ENCODE data around the gene COL9A3.
A peak's percentile ranks its signal among the peaks of the same experiment; 100 is the strongest.

The COL9A3 gene

GRCh38 chr20:62799036-62799435 is 17.8 kb upstream of the COL9A3 start:
- DNase-seq, result no peak

- no peak for DNase-seq
Observed at GRCh38 chr20:62799459-62799858, 17.4 kb upstream of the COL9A3 start.

DNA sequence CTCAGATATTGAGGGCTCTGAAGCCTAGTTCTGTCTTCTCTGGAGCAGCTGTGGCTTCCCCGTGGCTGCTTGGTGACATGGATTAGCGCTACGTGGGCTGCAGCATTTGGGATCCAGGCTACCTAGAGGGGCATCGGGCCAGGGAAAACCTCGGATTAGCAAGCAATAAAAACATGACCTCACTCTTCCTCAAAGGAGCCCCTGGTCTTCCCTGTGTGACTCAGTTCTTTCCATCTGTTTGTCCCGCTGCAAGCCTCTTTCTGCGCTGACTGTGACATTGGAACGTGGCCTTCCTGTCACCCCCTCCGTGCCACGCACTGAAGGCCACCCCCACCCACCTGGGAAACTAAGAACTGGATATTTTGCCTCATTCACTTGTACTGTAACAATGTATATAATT is 17.0 kb upstream of the COL9A3 start:
- DNase-seq, result no peak

- DNase-seq, result no peak
Observed at GRCh38 chr20:62800314-62801259, 16.3 kb upstream of the COL9A3 start.

DNA sequence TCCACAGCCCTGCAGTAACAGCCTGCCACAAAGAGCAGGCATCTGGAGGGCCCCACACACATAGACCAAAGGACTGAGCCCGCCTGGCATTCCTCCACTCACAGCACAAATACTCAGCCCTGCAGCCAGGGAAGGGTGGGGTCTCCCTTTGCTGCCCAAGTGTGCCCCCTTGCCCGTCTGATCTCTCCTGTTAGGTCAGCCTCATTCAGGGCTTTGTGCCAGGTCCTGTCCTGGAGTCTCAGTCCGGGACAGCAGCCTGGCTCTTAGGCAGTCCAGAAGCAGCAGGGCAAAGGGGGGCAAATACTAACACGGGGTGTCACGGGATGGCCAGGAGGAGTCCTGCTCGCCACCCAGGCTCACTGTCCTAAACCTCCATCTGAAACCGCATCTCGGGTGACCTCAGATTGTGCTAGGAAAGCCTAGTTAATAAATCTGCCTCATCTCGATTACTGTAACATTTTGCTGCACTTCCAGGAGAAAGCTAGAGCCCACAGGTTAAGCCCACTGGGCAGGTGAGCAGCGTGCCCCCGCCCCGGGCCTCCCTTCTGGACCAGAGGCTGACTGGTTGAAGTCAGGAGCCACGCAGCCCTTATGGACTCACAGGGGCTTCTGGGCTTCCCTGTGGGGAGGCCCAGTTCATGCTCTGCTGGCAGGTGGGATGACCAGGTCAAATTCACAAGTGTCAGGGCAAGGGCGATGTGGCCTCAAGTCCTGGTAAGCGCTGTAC is 15.4 kb upstream of the COL9A3 start:
- DNase-seq, result no peak

DNA sequence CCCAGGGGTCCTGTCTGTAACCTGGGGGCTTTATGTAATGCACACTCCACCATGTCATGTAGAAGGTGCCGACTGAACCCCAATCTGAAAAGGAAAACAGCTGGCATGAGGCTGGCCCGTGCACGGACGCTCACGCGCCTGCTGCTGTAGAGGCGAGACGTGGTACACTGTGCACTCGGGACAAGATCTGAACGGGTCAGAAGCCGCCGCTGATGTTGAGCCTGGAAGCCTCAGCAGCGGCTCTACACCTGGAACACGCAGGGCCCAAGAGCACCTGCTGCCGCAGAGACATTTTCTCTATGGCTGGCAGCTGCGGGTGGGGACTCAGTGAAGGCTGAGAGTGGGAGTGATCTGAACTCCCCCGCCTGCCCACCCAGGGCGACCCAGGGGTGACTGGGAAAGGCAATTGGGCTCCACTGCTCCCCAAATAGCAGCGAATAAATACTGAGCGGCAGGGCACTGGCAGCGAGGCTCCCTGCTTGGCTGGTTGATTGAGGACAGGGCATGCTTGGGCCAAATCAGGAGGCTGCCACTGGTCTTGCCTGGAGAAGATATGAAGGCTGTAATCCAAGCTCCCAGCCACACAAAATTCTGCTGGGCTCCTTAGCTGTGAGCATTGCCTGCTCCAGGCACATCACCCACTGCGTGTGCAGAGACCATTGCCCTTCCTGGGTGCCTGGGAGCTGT is 14.7 kb upstream of the COL9A3 start:
- no peak for DNase-seq

GRCh38 chr20:62804021-62804626 is 12.7 kb upstream of the COL9A3 start:
- DNase-seq, result peak; percentile 52 to 55

- DNase-seq, result peak; percentile 77 to 81
Observed at GRCh38 chr20:62804627-62805154, 12.2 kb upstream of the COL9A3 start, which contains the start of gene OGFR. Gene OGFR (plus strand): TSS chr20:62804835. CDS start chr20:62804860, 25 bp downstream.

DNA sequence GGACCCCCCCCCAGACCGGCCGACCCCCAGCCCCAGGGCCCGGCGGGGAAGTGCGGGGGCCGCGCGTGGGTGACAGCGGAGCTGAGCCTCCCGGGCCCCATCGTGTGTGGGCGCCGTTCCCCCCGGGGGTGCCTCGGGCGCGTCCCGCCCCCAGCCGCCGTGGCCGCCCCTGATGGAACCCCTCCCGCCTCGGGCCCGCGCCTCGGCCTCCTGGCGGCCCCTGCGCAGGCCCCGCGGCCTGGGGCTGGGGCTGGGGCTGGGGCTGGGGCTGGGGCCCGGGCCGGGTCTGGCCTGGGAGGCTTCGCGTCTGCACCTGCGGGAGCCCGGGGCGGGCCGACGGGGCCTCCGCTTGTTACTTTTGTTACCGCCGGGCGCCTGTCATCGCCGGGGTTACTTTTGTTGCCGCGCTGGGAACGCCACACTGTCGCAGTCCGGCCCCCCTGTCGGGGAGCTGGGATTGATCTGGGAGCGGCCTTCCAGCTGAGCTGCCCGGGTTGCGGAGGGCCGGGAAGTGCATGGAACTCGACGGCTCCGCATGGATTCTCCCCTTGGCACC is 11.6 kb upstream of the COL9A3 start:
- peak in 1 of 2 experiments; percentile 58 for DNase-seq

- DNase-seq, result no peak
Observed at GRCh38 chr20:62805711-62806382, 11.0 kb upstream of the COL9A3 start.

DNA sequence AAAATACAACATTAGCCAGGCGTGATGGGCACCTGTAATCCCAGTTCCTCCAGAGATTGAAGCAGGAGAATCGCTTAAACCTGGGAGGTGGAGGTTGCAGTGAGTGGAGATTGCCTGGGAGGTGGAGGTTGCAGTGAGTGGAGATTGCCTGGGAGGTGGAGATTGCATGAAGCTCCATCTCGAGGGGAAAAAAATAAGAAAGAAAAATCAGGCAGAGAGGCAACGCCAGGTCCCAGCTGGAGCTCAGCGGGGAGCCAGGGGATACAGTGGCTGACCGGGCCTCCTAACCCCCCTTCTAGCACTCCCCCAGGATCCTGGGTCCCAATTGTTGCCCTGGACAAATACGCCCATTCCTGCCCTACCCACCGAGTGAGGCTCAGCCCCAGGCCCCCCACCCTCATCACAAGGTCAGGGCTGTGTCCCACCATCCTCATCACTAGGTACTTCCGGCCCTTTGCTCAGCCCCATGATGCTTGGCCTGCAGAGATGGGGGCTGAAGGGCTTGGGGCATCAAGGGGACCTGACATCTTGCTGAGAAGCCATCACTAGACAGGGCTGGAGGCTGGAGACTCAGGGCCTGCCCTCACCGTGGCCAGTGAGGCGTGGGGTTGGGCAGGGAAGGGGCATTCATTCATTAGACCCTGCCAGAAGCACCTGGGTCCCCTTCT is 10.3 kb upstream of the COL9A3 start:
- no peak for DNase-seq

DNA sequence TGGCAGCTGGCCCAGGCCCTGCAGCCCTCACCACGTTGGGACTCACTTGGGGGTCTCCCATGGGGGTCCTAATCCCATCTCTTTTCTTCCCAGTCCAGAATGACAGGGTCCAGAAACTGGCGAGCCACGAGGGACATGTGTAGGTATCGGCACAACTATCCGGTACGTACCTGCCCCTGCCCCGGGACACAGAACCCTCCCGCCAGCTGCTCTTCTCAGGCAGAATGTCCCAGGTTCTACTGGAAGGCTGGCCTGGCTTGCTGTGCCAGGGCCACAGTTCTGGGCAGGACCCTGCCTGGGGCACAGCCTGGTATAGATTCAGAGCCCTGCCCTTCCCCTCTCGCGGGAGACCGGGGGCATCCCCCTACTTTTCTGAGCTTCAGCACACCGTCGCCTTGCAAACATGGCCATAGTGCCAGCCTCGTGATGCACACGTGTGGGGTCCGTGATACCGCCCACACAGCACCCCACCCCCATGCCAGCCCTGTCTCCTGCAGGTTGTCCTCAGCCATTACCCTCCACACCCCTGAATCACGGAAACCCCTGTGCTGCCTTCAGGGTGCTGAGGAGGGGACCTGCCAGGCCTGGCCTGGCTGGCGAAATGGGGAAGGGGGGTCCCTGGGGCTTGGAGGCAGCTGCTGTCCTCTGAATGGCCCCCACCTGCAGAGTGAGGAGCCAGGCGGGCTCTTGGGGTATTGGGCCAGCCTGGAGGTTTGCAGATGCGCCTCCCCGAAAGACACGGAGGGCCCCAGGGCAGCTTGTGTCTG is 9.2 kb upstream of the COL9A3 start:
- no peak for DNase-seq

DNA sequence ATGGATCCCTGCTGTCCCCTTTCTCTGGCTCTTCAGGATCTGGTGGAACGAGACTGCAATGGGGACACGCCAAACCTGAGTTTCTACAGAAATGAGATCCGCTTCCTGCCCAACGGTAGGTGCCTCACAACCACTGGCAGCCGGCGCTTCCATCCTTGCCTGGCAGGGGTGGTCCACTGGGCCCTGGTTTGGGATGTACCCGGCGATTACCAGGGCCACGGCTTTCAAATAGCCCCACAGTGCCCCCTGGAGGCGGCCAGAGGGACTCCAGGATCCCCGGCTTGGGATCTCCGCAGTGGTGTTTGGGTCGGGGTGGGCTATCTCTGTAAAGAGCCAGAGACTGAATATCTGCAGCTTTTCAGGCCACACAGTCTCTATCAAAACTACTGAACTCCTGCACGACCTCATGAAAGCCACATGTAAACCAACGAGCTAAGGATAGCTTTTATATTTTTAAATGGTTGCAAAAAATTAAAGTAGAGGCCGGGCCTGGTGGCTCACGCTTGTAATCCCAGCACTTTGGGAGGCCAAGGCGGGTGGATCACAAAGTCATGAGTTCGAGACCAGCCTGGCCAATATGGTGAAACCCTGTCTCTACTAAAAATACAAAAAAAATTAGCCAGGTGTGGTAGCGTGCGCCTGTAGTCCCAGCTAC is 8.5 kb upstream of the COL9A3 start:
- DNase-seq, result peak; percentile 82 to 85

- DNase-seq, result no peak
Observed at GRCh38 chr20:62809530-62810428, 7.1 kb upstream of the COL9A3 start.

DNA sequence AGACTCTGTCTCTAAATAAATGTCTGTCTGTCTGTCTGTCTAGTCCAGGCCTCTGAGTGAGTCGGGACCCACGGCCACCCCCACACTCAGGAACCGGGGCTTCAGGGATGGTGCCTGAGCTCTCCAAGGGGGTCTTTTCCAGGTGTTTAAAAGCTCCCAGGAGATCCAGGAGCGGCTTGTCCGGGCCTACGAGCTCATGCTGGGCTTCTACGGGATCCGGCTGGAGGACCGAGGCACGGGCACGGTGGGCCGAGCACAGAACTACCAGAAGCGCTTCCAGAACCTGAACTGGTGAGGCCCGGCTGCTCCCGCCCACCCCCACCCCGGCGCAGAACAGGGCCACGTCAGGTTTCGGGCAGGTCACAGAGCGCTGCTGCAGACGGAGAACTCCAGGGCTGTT is 5.5 kb upstream of the COL9A3 start:
- DNase-seq, result no peak

DNA sequence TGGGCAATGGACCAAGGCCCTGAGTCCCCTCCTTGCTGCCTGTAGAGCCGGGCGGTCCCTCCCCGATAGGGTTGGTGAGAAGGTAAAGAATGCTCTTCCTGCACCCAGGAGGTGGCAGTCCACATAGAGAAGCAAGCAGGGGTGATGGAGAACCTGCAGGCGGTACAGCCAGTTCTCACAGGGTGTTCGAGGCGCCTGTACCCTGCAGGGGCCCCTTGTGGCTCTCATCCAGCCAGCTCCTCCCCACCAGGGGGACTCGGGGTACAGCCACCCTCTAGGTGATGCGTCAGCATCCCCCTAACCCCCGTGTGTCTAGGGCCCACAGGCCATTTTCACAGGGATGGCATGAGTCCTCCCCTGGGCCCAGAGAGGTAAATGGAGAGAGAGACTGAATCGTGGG is 5.1 kb upstream of the COL9A3 start:
- DNase-seq, result no peak

DNA sequence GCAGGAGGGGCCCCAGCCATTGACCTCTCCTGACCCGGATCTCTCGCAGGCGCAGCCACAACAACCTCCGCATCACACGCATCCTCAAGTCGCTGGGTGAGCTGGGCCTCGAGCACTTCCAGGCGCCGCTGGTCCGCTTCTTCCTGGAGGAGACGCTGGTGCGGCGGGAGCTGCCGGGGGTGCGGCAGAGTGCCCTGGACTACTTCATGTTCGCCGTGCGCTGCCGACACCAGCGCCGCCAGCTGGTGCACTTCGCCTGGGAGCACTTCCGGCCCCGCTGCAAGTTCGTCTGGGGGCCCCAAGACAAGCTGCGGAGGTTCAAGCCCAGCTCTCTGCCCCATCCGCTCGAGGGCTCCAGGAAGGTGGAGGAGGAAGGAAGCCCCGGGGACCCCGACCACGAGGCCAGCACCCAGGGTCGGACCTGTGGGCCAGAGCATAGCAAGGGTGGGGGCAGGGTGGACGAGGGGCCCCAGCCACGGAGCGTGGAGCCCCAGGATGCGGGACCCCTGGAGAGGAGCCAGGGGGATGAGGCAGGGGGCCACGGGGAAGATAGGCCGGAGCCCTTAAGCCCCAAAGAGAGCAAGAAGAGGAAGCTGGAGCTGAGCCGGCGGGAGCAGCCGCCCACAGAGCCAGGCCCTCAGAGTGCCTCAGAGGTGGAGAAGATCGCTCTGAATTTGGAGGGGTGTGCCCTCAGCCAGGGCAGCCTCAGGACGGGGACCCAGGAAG is 4.5 kb upstream of the COL9A3 start:
- no peak for DNase-seq

GRCh38 chr20:62812907-62813200 is 4.0 kb upstream of the COL9A3 start:
- no peak for DNase-seq
